ENCODE results near the gene MASP2. TPM values are rescaled to one million over a fixed set of nuclear protein-coding genes. Genes with fewer than 3 reads are reported as not detected.

The MASP2 gene
- total RNA-seq, 1 experiment from 2014 or later, result 0.51 TPM

- intact Hi-C loops (cut with micrococcal nuclease), result loop anchor here (1.0 kb wide), 1 partner anchor 49 kb away; no protein-coding TSS in a partner anchor
These were observed 13.2 kb upstream of the MASP2 start, which contains the start of gene SRM for GRCh38 chr1:11059968-11060830. Gene SRM, minus strand, starts transcription at chr1:11060018. Its CDS starts 75 bp downstream, at chr1:11059943.

GRCh38 chr1:11059155-11059967 lies 12.3 kb upstream of the MASP2 start:
- no peak for DNase-seq (ENCODE audit: unreplicated experiment)
- peaks cover 7% of the 10 kb centered on the region for H3K4me1 Mint-ChIP-seq (ENCODE audit: insufficient read depth, unreplicated experiment)
- H3K9me3 Mint-ChIP-seq (ENCODE audit: unreplicated experiment), result no peaks in the 10 kb centered on the region
- peaks cover 65% of the 10 kb centered on the region for H3K36me3 Mint-ChIP-seq (ENCODE audit: insufficient read depth, unreplicated experiment)
- H3K27me3 Mint-ChIP-seq (ENCODE audit: insufficient read depth, unreplicated experiment), result no peaks in the 10 kb centered on the region
- intact Hi-C loops (cut with micrococcal nuclease), result no loop called here
- TF ChIP-seq CTCF (IDR thresholded peaks at IDR 0.05; ENCODE audit: unreplicated experiment), result no peak
- no TSS peak for BruUV-seq (replicated peaks)
- ChIA-PET POLR2A (interaction anchor here (0.6 to 2.7 kb wide), 11 partner anchors 19 to 564 kb away, joined by 3 to 30 read pairs (median 5); partner anchors contain the start of genes EXOSC10, TARDBP and UBIAD1), CTCF (interaction anchor here (3.5 kb wide), 1 partner anchor 22 kb away, joined by 24 read pairs; no protein-coding TSS in a partner anchor)
- peak overlapping the region; percentile 92 for H3K27ac Mint-ChIP-seq (ENCODE audit: low read depth, unreplicated experiment)
- H3K4me3 Mint-ChIP-seq (ENCODE audit: unreplicated experiment), result peak overlapping the region; percentile 97

More at GRCh38 chr1:11059968-11060830, 13.2 kb upstream of the MASP2 start, which contains the start of gene SRM:
- TF ChIP-seq CTCF (IDR thresholded peaks at IDR 0.05; ENCODE audit: unreplicated experiment), result peak; percentile 43
- POLR2A ChIA-PET, result interaction anchor here (0.5 to 2.7 kb wide), 22 partner anchors 9 to 565 kb away, joined by 3 to 30 read pairs (median 4); partner anchors contain the start of genes EXOSC10, MTOR, TARDBP and UBIAD1
- Mint-ChIP-seq H3K4me1 (ENCODE audit: insufficient read depth, unreplicated experiment) (peaks cover 7% of the 10 kb centered on the region), H3K4me3 (ENCODE audit: unreplicated experiment) (peak within 1 kb of the TSS; percentile 97), H3K9me3 (ENCODE audit: unreplicated experiment) (no peaks in the 10 kb centered on the region), H3K27ac (ENCODE audit: low read depth, unreplicated experiment) (peak within 1 kb of the TSS; percentile 92), H3K27me3 (ENCODE audit: insufficient read depth, unreplicated experiment) (no peaks in the 10 kb centered on the region), H3K36me3 (ENCODE audit: insufficient read depth, unreplicated experiment) (peaks cover 68% of the 10 kb centered on the region)
- CTCF ChIA-PET, result interaction anchor here (1.0 to 3.5 kb wide), 2 partner anchors 22 to 182 kb away, joined by 3 to 24 read pairs; no protein-coding TSS in a partner anchor
- DNase-seq (ENCODE audit: unreplicated experiment), result peak; percentile 88
- TSS peak; percentile 87 for BruUV-seq (replicated peaks)

- no peak for TF ChIP-seq CTCF (IDR thresholded peaks at IDR 0.05; ENCODE audit: unreplicated experiment)
- intact Hi-C loops (cut with micrococcal nuclease), result no loop called here
- Mint-ChIP-seq H3K36me3 (ENCODE audit: insufficient read depth, unreplicated experiment) (peaks cover 67% of the 10 kb centered on the region), H3K27ac (ENCODE audit: low read depth, unreplicated experiment) (peak overlapping the region; percentile 92), H3K27me3 (ENCODE audit: insufficient read depth, unreplicated experiment) (no peaks in the 10 kb centered on the region), H3K4me1 (ENCODE audit: insufficient read depth, unreplicated experiment) (peaks cover 7% of the 10 kb centered on the region), H3K9me3 (ENCODE audit: unreplicated experiment) (no peaks in the 10 kb centered on the region), H3K4me3 (ENCODE audit: unreplicated experiment) (peak overlapping the region; percentile 97)
- TSS peak; percentile 23 for BruUV-seq (replicated peaks)
- ChIA-PET CTCF (interaction anchor here (0.7 to 1.4 kb wide), 3 partner anchors 16 to 173 kb away, joined by 4 to 9 read pairs (median 4); no protein-coding TSS in a partner anchor), POLR2A (interaction anchor here (0.7 to 1.6 kb wide), 3 partner anchors 16 to 204 kb away, joined by 3 to 5 read pairs (median 5); partner anchors contain the start of genes EXOSC10 and MTOR)
- DNase-seq (ENCODE audit: unreplicated experiment), result no peak
These were observed 11.6 kb upstream of the MASP2 start for GRCh38 chr1:11058595-11059154.
